ENCODE data around the gene VPS37D.
"Not testable (repeated sequence)": the region's sequence is repeated elsewhere in the genome, so short reads cannot be mapped to it uniquely, and the experiment has no call there.

The VPS37D gene

DNA sequence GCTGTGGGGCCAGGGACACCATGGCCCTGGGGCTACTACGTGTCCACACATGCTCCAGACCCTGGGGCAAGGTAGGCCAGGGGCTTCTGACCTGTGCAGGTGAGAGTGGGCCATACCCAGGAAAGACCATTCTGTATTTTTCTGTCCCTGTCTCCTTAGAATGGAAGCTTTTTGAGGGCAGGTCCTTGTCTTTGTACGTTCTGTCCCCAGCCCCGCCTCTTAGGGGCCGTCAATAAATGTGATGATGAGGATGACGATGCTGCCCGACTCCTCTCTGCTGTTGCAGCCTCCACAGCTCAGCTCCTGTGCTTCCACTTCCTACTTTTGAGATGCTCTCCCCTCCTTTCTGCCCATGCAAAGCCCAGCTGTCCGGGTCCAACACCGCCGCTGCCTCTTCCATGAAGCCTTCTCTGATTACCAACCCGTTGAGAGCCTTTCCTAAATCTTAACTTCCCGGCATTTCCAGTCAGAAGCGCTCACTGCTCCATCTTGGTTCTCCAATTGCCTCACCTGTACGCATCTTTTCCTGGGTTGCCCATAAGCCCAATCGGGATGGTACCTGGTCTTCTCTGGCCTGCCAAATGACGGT lies 4.3 kb downstream of the VPS37D start:
- DNase-seq = no peak
- in situ Hi-C loops (cut with HindIII; ENCODE audit: low pct_ligation_motif_present, low pct_unique_long_range_greater_than_20kb, low sequenced_read_pairs) = no loop called here

DNA sequence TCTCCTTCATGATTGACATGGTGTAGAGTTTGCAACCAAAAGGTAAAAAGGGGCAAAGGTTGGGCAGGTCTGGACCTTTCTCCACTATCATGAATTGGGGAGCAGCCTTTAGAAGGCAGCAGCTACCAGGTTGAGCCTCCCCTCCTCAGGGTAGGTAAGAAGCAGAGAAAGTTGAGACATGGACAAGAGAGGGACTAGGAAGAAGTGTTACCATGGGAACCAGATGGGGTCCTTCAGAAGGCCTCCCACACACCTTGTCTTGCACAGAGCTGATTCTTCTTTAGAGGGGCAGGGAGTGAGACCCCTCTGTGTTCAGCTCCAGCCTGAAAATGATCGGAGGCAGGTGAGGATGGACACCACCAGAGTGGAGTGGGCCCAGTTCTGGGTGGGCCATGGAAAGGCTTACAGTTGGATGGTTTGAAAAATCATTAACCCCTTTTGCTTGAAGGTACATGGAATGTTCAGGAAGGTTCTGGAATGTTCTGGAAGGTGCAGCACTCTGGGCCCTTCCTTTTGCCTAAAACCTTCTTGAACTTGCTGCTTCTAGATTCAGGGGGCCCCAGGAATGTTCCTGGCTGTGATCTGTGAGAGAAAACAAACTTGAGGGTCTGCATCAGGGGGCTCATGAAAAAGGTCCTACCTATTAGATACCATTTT lies 7.0 kb downstream of the VPS37D start:
- in situ Hi-C loops (cut with HindIII; ENCODE audit: low pct_ligation_motif_present, low pct_unique_long_range_greater_than_20kb, low sequenced_read_pairs) = no loop called here

DNA sequence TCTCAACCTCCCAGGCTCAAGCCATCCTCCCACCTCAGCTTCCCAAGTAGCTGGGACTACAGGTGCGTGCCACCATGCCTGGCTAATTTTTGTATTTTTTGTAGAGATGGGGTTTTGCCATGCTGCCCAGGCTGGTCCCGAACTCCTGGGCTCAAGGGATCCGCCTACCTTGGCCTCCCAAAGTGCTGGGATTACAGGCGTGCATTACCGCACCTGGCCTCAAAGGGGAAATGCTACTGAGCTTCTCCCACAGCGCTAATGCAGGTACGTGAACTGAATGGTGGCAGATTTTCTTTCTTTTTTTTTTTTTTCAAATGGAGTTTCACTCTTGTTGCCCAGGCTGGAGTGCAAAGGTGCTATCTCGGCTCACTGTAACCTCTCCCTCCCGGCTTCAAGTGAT lies 8.4 kb downstream of the VPS37D start:
- DNase-seq; in situ Hi-C loops (cut with HindIII; ENCODE audit: low pct_ligation_motif_present, low pct_unique_long_range_greater_than_20kb, low sequenced_read_pairs): not testable (repeated sequence)

More for the DNA sequence above, 7.0 kb downstream of the VPS37D start:
- DNase-seq = no peak

DNA sequence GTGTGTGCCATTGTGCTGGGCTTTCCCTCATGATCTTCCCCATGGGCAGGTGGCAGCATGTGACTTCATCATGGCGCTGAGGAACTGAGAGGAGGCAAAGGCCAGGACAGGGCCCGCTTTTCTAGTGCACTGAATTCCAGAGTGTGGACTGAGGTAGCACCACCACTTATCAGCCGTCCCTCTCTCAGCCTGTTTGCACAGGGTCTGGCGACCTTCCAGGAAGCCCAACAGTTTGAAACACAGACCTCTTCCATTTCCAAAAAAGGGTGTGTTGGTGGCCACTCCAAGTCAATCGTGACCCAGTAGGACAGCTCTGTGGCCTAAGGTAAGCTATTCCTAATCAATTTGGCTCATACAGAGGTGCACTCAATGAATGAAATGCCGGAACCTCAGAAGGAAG lies 11.2 kb downstream of the VPS37D start:
- no peak for DNase-seq
- in situ Hi-C loops (cut with HindIII; ENCODE audit: low pct_ligation_motif_present, low pct_unique_long_range_greater_than_20kb, low sequenced_read_pairs) = no loop called here

DNA sequence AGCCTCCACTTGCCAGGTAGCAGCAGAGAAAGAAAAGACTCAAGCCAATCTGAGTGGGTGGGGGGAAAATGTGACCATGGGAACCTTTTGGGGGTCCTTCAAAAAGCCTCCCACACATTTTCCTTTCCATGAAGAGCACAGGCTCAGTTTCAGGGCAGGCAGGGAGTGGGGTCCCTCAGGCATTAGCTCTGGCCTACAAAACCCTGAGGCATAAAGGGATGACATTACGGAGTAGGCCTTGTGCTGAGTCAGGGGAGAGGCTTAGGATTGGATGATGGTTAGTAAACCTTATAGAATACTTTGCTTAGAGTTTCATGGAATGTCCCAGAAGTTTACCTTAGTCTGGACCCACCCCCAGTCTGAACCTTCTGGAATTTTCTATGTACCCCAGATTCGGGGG lies 12.1 kb downstream of the VPS37D start:
- no peak for DNase-seq

DNA sequence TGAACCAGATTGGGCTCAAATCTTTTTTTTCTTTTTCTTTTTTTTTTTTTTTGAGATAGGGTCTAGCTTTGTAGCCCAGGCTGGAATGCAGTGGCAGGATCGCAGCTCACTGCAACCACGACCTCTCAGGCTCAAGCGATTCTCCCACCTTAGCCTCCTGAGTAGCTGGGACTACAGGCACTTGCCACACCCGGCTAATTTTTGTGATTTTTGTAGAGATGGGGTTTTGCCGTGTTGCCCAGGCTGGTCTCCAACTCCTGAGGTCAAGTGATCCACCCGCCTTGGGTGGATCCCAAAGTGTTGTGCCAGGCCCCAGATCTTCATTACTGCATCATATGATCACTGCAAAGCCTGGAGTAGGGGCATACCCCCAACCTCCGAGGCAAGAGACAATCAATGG lies 12.9 kb downstream of the VPS37D start:
- no peak for DNase-seq
- in situ Hi-C loops (cut with HindIII; ENCODE audit: low pct_ligation_motif_present, low pct_unique_long_range_greater_than_20kb, low sequenced_read_pairs) = no loop called here

More for the DNA sequence above, 12.1 kb downstream of the VPS37D start:
- in situ Hi-C loops (cut with HindIII; ENCODE audit: low pct_ligation_motif_present, low pct_unique_long_range_greater_than_20kb, low sequenced_read_pairs) = no loop called here

DNA sequence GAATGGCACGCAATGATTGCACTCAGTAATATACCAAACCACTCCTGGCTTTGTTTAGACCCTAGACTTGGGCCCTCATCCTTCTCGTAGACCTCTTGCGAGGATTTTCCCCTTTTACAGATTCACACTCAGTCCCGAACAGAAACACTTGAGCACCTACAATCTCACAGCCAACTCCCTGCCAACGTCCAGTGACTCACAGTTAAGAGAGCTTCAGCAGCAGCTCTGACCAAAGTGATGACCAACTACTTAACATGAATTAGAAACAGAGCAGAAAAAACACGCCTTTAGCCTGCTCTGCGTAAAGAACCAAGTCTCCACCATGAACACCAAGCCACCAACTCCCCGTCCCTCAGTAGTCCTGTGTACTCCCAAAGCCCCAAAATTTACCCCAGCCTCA lies 13.4 kb downstream of the VPS37D start:
- in situ Hi-C loops (cut with HindIII; ENCODE audit: low pct_ligation_motif_present, low pct_unique_long_range_greater_than_20kb, low sequenced_read_pairs) = no loop called here
- DNase-seq = peak; percentile 62

DNA sequence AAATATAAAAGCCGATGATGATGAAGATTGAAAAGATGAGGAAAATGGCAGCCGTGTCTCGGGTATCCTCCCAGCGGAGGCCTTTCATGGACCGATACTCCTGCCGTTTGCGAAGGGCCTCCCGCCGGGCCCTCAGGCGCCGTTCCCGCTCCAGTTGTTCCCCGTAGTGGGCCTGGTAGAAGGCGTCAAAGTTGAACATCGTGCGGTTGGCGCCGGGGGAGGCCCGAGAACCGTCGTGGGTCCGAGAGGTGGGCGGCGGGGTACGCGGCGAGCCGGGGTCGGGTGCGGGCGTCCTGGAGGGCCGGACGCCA lies 15.1 kb downstream of the VPS37D start:
- in situ Hi-C loops (cut with HindIII; ENCODE audit: low pct_ligation_motif_present, low pct_unique_long_range_greater_than_20kb, low sequenced_read_pairs) = no loop called here
- DNase-seq = no peak

DNA sequence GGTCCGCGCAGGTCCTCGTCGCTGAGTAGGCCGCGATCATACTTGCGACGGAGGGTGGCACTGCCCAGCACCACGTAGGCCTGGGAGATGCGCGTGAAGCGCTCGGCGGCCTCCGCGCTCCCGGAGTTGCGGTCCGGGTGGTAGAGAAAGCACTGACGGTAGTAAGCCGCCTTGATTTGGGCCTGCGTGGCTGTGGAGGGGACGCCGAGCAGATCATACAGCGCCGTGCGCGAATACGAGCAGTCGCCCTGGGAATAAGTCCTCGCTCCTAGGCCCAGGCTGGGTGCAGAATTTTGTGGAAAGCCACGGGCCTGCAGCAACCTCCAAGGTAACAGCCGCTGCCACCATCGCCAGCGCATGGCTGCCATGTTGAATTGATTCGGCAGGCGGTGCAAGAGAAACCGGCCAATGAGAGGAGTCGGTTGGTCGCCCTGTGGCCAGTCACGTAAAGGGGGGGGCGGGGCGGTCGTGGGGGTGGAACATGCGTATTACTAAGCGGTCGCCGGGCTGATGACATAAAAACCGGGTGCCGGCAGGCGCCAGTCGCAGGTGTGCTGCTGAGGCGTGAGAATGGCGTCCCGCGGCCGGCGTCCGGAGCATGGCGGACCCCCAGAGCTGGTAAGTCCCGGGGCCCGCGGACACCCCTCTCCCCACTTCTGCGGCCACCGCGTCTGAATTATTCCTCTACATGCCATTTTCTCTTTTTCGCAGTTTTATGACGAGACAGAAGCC lies 15.6 kb downstream of the VPS37D start, which contains the start of the genes BUD23 and DNAJC30:
BUD23 (plus strand) TSS at position 542 of the 732 bp plus-strand sequence; CDS start at position 571, 29 bp downstream.
DNAJC30 (minus strand) TSS at position 398 of the 732 bp plus-strand sequence; CDS start at position 368, 30 bp downstream.
- DNase-seq = peak; percentile 97
- in situ Hi-C loops (cut with HindIII; ENCODE audit: low pct_ligation_motif_present, low pct_unique_long_range_greater_than_20kb, low sequenced_read_pairs) = no loop called here

DNA sequence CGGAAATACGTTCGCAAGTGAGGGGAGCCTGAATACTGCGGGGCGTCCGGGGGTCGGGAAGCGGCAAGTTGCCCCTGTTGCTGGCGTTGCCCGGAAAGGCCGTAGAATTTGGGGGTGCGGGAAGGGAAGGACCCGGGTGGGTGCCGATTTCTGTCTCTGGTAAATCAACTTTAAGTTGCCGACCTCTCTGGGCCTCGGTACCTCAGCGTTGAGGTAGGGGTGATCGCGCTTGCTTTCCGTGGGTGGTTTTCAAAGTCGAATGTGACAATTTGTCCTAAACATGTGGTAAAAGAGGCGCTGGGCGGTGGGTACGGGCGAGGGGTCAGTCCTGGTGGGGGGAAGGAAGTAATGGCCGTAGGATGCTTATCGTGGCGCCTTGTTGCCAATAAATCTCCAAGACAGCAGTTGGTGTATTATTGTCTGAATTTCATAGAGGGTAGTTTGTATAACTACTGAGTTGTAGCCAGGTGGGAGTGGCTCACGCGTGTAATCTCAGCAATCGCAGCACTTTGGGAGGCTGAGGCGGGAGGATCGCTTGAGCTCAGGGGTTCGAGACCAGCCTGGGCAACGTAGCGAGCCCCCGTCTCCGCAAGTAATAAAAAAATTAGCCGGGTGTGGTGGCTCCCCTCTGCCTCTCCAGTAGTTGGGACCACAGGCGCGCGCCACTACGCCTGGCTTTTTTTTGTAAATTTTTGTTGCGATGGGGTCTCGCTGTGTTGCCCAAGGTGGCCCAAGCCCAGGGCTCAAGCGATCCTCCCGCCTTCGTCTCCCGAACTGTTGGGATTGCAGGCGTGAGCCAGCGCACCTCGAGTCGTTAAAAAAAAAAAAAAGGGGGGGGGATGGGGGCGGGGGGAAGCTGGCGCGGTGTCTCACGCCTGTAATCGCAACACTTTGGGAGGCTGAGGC lies 16.4 kb downstream of the VPS37D start:
- in situ Hi-C loops (cut with HindIII; ENCODE audit: low pct_ligation_motif_present, low pct_unique_long_range_greater_than_20kb, low sequenced_read_pairs) = no loop called here
- DNase-seq = peak; percentile 26

DNA sequence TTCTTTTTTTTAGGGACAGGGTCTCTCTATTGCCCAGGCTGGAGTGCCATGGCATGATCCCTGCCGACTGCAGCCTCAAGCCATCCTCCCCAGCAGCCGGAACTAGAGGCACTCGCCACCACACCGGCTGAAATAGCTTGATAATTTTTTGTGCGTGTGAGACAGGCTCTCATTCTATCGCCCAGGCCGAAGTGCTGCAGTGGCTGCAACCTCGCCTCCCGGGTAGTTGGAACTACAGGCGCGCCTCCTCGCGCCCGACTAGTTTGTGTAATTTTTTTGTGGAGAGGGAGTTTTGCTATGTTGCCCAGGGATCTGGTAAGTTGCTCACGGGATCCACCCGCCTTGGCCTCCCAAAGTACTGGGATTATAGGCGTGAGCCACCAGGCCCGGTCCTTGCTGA lies 17.7 kb downstream of the VPS37D start:
- in situ Hi-C loops (cut with HindIII; ENCODE audit: low pct_ligation_motif_present, low pct_unique_long_range_greater_than_20kb, low sequenced_read_pairs) = no loop called here
- DNase-seq = no peak

DNA sequence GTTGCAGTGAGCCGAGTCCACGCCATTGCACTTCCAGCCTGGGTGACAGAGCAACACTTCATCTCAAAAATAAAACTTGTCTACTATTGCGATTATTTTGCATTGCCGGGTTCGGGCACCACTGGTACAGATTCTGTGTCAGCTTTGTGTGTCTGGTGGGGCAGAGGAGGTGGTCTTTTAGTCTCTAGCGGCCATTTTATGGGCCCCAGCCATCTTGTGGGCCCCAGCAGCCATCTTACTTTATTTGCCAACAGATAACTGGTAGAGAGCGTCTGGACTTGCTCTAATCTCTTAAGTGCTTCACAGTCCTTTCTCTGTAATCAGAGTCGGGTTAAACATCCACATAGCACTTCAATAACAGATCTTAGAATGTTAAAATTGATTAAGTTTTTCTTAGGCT lies 20.7 kb downstream of the VPS37D start:
- in situ Hi-C loops (cut with HindIII; ENCODE audit: low pct_ligation_motif_present, low pct_unique_long_range_greater_than_20kb, low sequenced_read_pairs) = no loop called here
- DNase-seq = no peak

DNA sequence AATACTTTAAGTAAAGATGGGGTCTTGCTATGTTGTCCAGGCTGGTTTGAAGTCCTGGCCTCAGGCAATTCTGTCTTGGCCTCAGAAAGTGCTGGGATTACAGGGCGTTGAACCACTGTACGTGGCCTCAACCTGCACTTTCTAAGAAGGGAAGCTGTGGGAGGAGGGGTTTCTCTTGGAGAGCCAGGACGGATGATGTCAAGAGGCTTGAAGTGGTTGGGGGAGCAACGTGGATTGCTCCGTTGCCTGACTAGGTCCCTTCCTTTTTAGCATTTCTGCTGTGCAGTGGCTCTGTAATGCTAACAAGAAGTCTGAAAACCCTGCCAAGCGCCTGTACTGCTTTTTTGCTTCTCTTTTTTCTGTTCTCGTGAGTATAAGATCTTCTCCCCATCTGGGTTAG lies 23.0 kb downstream of the VPS37D start:
- in situ Hi-C loops (cut with HindIII; ENCODE audit: low pct_ligation_motif_present, low pct_unique_long_range_greater_than_20kb, low sequenced_read_pairs) = no loop called here
- DNase-seq = no peak

DNA sequence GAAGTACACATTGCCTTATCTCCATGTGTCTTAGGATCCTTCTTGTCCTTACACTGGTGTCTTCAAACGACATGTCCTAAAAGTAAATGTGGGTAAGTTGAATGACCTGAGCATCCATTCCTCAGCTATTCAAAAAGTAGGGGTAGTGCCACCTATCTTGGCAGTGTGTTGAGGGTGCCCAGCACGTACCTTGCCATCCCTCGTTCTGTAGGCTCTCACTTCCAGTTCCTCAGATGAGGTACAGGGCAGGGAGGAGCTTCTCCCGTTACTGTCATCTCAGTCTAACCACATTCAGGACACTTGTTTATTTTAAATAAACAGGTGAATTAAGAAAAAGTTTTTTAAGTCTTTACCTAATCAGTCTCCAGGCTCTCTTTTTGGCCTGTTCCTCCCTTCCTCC lies 28.7 kb downstream of the VPS37D start:
- in situ Hi-C loops (cut with HindIII; ENCODE audit: low pct_ligation_motif_present, low pct_unique_long_range_greater_than_20kb, low sequenced_read_pairs) = no loop called here
- DNase-seq = no peak

DNA sequence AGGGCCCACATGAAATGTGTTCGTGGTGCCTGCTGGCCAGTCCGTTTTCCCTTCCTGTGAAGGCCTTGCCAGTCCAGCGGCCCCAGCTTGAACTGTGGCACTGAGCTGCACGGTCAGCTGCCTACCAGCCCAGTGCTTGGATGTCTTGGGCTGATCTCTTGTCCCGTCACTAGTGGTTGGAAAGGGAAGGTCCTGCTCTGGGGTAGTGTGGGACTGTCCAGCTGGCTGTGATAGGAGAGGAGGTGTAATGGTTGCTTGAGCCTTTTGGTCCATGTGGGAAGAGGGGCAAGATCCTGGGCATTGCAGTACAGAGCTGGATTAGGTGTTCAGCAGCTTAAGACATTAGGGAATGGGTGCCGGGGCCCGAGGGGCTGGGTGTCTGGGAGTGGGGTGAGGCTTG lies 30.8 kb downstream of the VPS37D start:
- in situ Hi-C loops (cut with HindIII; ENCODE audit: low pct_ligation_motif_present, low pct_unique_long_range_greater_than_20kb, low sequenced_read_pairs) = no loop called here
- DNase-seq = no peak

DNA sequence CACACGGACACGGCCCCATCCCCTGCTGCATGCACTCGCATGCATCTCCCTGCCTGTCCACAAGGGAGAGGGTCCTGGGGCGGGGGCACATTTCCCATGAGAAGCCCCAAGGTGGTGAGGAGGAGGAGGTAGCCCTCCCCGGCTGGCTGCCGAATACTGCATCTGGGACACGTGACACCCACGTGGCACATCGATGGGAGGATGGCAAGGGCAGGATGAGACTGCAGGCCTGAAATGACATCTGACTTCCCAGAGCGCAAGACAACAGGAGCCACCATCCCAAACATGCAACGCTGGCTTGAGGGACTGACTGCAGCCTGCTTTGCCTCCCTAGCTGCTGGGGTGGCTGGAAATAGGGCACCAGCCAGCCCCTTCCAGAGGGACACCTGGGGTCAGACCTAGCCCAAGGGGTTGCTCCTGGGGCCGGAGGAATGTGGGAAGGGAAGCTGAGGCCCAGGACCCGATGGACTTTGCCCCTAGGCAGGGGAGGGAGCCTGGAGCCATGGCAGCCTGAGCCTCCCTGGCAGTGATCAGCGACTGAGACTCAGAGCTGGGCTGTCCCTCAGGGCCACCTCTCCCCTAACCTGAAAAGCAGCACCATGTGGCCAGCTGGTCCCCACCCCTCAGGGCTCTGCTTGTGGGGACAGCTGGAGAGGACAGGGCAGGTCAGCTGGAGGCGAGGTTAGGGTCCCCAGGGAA lies 31.9 kb downstream of the VPS37D start:
- in situ Hi-C loops (cut with HindIII; ENCODE audit: low pct_ligation_motif_present, low pct_unique_long_range_greater_than_20kb, low sequenced_read_pairs) = no loop called here
- DNase-seq = no peak

DNA sequence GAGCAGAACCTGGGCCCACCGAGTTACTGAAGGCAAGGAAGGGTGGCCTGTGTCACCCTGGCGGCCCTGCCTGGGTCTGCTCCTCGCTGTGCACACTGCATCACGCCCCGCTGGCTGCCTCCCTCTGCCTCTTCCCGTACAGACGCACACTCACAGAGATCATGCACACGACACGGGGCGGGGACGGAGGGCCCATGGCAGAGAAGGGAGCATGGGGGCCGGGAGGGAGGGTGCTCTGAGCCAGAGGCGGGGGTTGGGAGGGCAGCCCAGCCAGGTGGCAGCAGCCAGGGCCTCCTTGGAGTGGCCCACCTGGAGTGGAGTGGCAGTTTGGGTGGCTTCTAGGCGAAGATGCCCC lies 32.4 kb downstream of the VPS37D start:
- DNase-seq = no peak
- in situ Hi-C loops (cut with HindIII; ENCODE audit: low pct_ligation_motif_present, low pct_unique_long_range_greater_than_20kb, low sequenced_read_pairs) = no loop called here

DNA sequence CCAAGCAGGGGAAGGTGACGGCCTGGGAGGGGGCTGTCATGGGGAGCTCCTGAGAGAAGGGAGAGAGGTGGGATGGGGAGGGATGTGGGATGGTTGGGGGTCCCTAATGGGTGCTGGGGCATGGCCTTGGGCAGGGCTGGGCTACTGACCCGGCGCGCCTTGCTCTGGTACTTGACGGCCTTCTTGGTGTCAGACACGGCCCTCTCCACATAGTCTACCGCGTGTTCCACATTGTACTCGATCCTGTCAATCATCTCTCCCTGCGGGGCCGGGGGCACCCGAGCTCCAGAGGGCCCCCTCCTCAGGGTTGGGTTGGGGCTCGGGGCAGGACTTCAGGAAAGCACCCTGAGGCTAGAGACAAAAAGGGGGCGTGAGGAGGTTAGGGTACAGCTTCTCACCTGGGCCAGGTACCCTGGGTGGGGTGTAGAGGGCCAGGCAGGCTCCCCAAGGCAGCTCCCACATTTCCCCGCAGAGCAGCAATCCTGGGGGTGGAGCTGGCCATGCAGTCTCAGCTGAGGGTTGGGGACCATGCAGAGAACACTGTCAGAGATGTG lies 33.0 kb downstream of the VPS37D start:
- DNase-seq = no peak
- in situ Hi-C loops (cut with HindIII; ENCODE audit: low pct_ligation_motif_present, low pct_unique_long_range_greater_than_20kb, low sequenced_read_pairs) = no loop called here
